K562 (cell line): ENCODE data around the gene PEX5. TPM values are rescaled to one million over a fixed set of nuclear protein-coding genes. Genes with fewer than 3 reads are reported as not detected.

Experiments used
- CBFA2T3 ChIP-seq: fragments of 450-650 bp; IDR thresholded peaks from 2 replicates; pipeline ENCODE4 v1.6.1; 2017
- CEBPB ChIP-seq: fragments of 450-650 bp; IDR thresholded peaks from 2 replicates; pipeline ENCODE4 v1.6.1; 2016; ENCODE audit warnings: missing genetic modification characterization, missing compliant biosample characterization
- DEAF1 ChIP-seq: fragments of 450-650 bp; formaldehyde crosslinking; IDR thresholded peaks from 2 replicates; pipeline ENCODE4 v1.4.0; 2020; ENCODE audit warnings: mild to moderate bottlenecking, moderate library complexity
- DPF2 ChIP-seq: fragments of 450-650 bp; IDR thresholded peaks from 2 replicates; pipeline ENCODE4 v1.6.1; 2016
- HDAC1 ChIP-seq, 2 experiments: fragments of 450-650 bp; IDR thresholded peaks; 2 replicates each; pipeline ENCODE4 v1.6.1; 2016 to 2017; ENCODE audit warnings: inconsistent platforms in 1 of 2, mild to moderate bottlenecking in 1 of 2, moderate library complexity in 1 of 2
- HNRNPLL ChIP-seq: fragments of 200-400 bp; formaldehyde crosslinking; IDR thresholded peaks from 2 replicates; pipeline ENCODE4 v1.6.1; 2017; ENCODE audit warnings: low read length, low read depth, mild to moderate bottlenecking; ENCODE audit not compliant: poor library complexity, severe bottlenecking
- JUND ChIP-seq, 2 experiments: IDR thresholded peaks; 2 replicates in 1 of 2; 3 replicates in 1 of 2; pipeline ENCODE4 v1.6.1; 2011; ENCODE audit warnings: borderline replicate concordance in 2 of 2, low read depth in 2 of 2, low read length in 2 of 2, improper control_type of control experiment in 1 of 2, missing biosample characterization in 1 of 2, missing genetic modification characterization in 1 of 2, missing genetic modification reagents in 1 of 2
- LEF1 ChIP-seq: fragments of 450-650 bp; IDR thresholded peaks from 2 replicates; pipeline ENCODE4 v1.6.1; 2016; ENCODE audit warnings: mild to moderate bottlenecking
- MAFF ChIP-seq: IDR thresholded peaks from 2 replicates; pipeline ENCODE4 v1.6.1; 2012; ENCODE audit warnings: low read length, improper control_type of control experiment
- MAFK ChIP-seq: IDR thresholded peaks from 2 replicates; pipeline ENCODE4 v1.6.1; 2011; ENCODE audit warnings: low read length, improper control_type of control experiment
- NCOR1 ChIP-seq: fragments of 450-650 bp; IDR thresholded peaks from 2 replicates; pipeline ENCODE4 v1.6.1; 2016; ENCODE audit warnings: mild to moderate bottlenecking, moderate library complexity
- NONO ChIP-seq, 2 experiments: fragments of 200-400 bp in 1 of 2; fragments of 450-650 bp in 1 of 2; formaldehyde crosslinking in 1 of 2; IDR thresholded peaks; 2 replicates each; pipeline ENCODE4 v1.6.1; 2017; ENCODE audit warnings: low read depth in 2 of 2, mild to moderate bottlenecking in 2 of 2, moderate library complexity in 2 of 2, low read length in 1 of 2
- NR2C1 ChIP-seq, 2 experiments: fragments of 450-650 bp; IDR thresholded peaks; 2 replicates each; pipeline ENCODE4 v1.6.1; 2017; ENCODE audit warnings: mild to moderate bottlenecking in 2 of 2, antibody characterized with exemption in 1 of 2, inconsistent platforms in 1 of 2, missing compliant biosample characterization in 1 of 2, missing genetic modification characterization in 1 of 2
- POLR2AphosphoS5 ChIP-seq: IDR thresholded peaks from 2 replicates; pipeline ENCODE4 v1.6.1; 2011; ENCODE audit warnings: mild to moderate bottlenecking, low read depth, low read length, moderate library complexity; ENCODE audit not compliant: control insufficient read depth, insufficient read depth
- RBBP5 ChIP-seq: fragments of 200-600 bp; sonication (generic); IDR thresholded peaks from 2 replicates; pipeline ENCODE4 v1.6.1; 2012; ENCODE audit warnings: borderline replicate concordance, mild to moderate bottlenecking, low read length, control low read depth, inconsistent platforms; ENCODE audit not compliant: insufficient read depth, poor library complexity, severe bottlenecking
- SIX5 ChIP-seq, 2 experiments: IDR thresholded peaks; 2 replicates each; pipeline ENCODE4 v1.6.1; 2011; ENCODE audit warnings: low read length in 2 of 2, borderline replicate concordance in 1 of 2, low read depth in 1 of 2, mild to moderate bottlenecking in 1 of 2, moderate library complexity in 1 of 2; ENCODE audit not compliant: insufficient read depth in 1 of 2
- SMAD3 ChIP-seq: fragments of 450-650 bp; formaldehyde crosslinking; conservative IDR thresholded peaks from 2 replicates; pipeline ENCODE4 v1.4.0; 2020; ENCODE audit warnings: mild to moderate bottlenecking
- SMARCC2 ChIP-seq: fragments of 450-650 bp; IDR thresholded peaks from 2 replicates; pipeline ENCODE4 v1.6.1; 2017; ENCODE audit warnings: antibody characterized with exemption, moderate library complexity, mild to moderate bottlenecking, low read depth
- SOX6 ChIP-seq: fragments of 450-650 bp; IDR thresholded peaks from 2 replicates; pipeline ENCODE4 v1.6.1; 2014; ENCODE audit warnings: mild to moderate bottlenecking
- STAT5A ChIP-seq: IDR thresholded peaks from 2 replicates; pipeline ENCODE4 v1.6.1; 2012; ENCODE audit warnings: low read length, inconsistent platforms, borderline replicate concordance
- TEAD4 ChIP-seq, 2 experiments: sonication (generic) in 1 of 2; formaldehyde crosslinking in 1 of 2; IDR thresholded peaks; 2 replicates each; pipeline versions ENCODE4 v1.6.1 to v1.8.0; 2012 to 2022; ENCODE audit warnings: borderline replicate concordance in 1 of 2, inconsistent platforms in 1 of 2, low read length in 1 of 2, mild to moderate bottlenecking in 1 of 2, missing genetic modification reagents in 1 of 2
- ZNF175 ChIP-seq: fragments of 200-800 bp; sonication (Bioruptor generic); IDR thresholded peaks from 2 replicates; pipeline ENCODE4 v1.6.1; 2016; ENCODE audit warnings: low read depth, mild to moderate bottlenecking, missing genetic modification characterization, missing compliant biosample characterization
- ZNF274 ChIP-seq: IDR thresholded peaks from 2 replicates; pipeline ENCODE4 v1.6.1; 2011; ENCODE audit warnings: low read depth, mild to moderate bottlenecking, low read length, moderate library complexity, borderline replicate concordance
- ZNF766 ChIP-seq: fragments of 200-800 bp; sonication (Bioruptor generic); conservative IDR thresholded peaks from 2 replicates; pipeline ENCODE4 v1.6.1; 2016; ENCODE audit warnings: missing genetic modification characterization, missing compliant biosample characterization
- polyA plus RNA-seq, 8 experiments: library from polyadenylated mRNA; depleted of rRNA in 4 of 8; stranded (reverse) in 5 of 8; unstranded in 3 of 8; fragments of >200 nt; fragmentation: Nextera tagmentation in 2 of 8; fragmentation: Illumina TruSeq in 1 of 8; extraction: Ambion mirVana in 2 of 8; extraction: Trizol in 1 of 8; gene quantifications; 2 replicates each; pipeline versions ENCODE4 v1.2.1 to v1.2.3, GENCODE V29; 2011 to 2014; ENCODE audit warnings: inconsistent platforms in 1 of 8, missing spikeins in 1 of 8
- total RNA-seq, 7 experiments: library from RNA; depleted of rRNA in 6 of 7; stranded (reverse); fragments of >200 nt in 6 of 7; fragmentation: Illumina TruSeq in 2 of 7; extraction: Trizol in 2 of 7; gene quantifications; 2 replicates each; pipeline versions ENCODE4 v1.2.1 to v1.2.3, GENCODE V29; 2011 to 2021; ENCODE audit warnings: low replicate concordance in 1 of 7
- TF ChIP-seq, protein P1 (sequence below), 2 experiments: fragments of 450-650 bp; IDR thresholded peaks; 2 replicates each; pipeline ENCODE4 v1.6.1; 2016

Gene PEX5
- total and polyA plus RNA-seq, 9 of the 15 experiments (the other 6 are each of a cell fraction or from before 2014, with no cell fraction given) = 1.4 to 26.1 (median 14.0) TPM

GRCh38 chr12:7241404-7242005 is 52.0 kb downstream of the PEX5 start (continued):
- TF ChIP-seq NR2C1 (IDR thresholded peaks at IDR 0.05) (no peak), NR2C1 (tag; IDR thresholded peaks at IDR 0.05) (peak; percentile 20; the same call in 1 of the 2 replicates), TEAD4 (IDR thresholded peaks at IDR 0.05; ENCODE audit: low read length) (peak; percentile 97), TEAD4 (CRISPR knock-in tag; IDR thresholded peaks at IDR 0.05; ENCODE audit: borderline replicate concordance) (no peak), HDAC1 (IDR thresholded peaks at IDR 0.05) (peak; percentile 63 to 99; a peak in 2 of 4 replicates), ZNF274 (peak; percentile 53; the same call in 1 of the 2 replicates), STAT5A (peak; percentile 85), RBBP5 (no peak), SIX5 (IDR thresholded peaks at IDR 0.05; ENCODE audit: borderline replicate concordance in 1 of 2, insufficient read depth in 1 of 2, low read depth in 1 of 2, low read length in 2 of 2) (no peak), NONO (IDR thresholded peaks at IDR 0.05; ENCODE audit: low read depth in 2 of 2, low read length in 1 of 2) (no peak), CBFA2T3 (peak; percentile 96), NCOR1 (peak; percentile 87), DEAF1 (CRISPR knock-in tag) (no peak), SMARCC2 (peak; percentile 59; the same call in 1 of the 2 replicates), MAFF (peak; percentile 17; the same call in 1 of the 2 replicates), SMAD3 (CRISPR knock-in tag) (no peak), LEF1 (no peak; the same call in 1 of the 2 replicates), ZNF175 (CRISPR knock-in tag) (0 out of 2 replicates have a peak, but pooled peaks have one; percentile 25), JUND (IDR thresholded peaks at IDR 0.05; ENCODE audit: borderline replicate concordance, low read depth, low read length) (peak; percentile 85), JUND (tag; IDR thresholded peaks at IDR 0.05; ENCODE audit: borderline replicate concordance, low read depth, low read length) (peak; percentile 81; the same call in 2 of the 3 replicates), ZNF766 (CRISPR knock-in tag) (0 out of 2 replicates have a peak, but pooled peaks have one; percentile 30), DPF2 (peak; percentile 88), SOX6 (peak; percentile 84), MAFK (peak; percentile 80), CEBPB (peak; percentile 91), POLR2AphosphoS5 (peak; percentile 69; the same call in 1 of the 2 replicates), HNRNPLL (no peak)
- TF ChIP-seq, protein P1, sequence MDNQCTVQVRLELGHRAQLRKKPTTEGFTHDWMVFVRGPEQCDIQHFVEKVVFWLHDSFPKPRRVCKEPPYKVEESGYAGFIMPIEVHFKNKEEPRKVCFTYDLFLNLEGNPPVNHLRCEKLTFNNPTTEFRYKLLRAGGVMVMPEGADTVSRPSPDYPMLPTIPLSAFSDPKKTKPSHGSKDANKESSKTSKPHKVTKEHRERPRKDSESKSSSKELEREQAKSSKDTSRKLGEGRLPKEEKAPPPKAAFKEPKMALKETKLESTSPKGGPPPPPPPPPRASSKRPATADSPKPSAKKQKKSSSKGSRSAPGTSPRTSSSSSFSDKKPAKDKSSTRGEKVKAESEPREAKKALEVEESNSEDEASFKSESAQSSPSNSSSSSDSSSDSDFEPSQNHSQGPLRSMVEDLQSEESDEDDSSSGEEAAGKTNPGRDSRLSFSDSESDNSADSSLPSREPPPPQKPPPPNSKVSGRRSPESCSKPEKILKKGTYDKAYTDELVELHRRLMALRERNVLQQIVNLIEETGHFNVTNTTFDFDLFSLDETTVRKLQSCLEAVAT (IDR thresholded peaks at IDR 0.05) = peak in 1 of 2 experiments; percentile 93; a peak in 2 of 4 replicates
